HepG2 (cell line): ENCODE data around the gene CISD2. TPM values are rescaled to one million over a fixed set of nuclear protein-coding genes. Genes with fewer than 3 reads are reported as not detected.

ENCODE experiments used
- REPIN1 ChIP-seq: sonication (generic); formaldehyde crosslinking; IDR thresholded peaks from 2 replicates; pipeline ENCODE4 v1.8.0; 2022; ENCODE audit warnings: missing genetic modification reagents, low read depth, mild to moderate bottlenecking, borderline replicate concordance
- SIN3B ChIP-seq: fragments of 150-350 bp; IDR thresholded peaks from 2 replicates; pipeline ENCODE4 v1.6.1; 2014; ENCODE audit warnings: low read length
- SRSF1 ChIP-seq: fragments of 200-400 bp; formaldehyde crosslinking; optimal IDR thresholded peaks from 2 replicates; pipeline ENCODE3; 2017; ENCODE audit warnings: mild to moderate bottlenecking, low read depth, low read length, moderate library complexity
- THAP8 ChIP-seq: sonication (generic); formaldehyde crosslinking; IDR thresholded peaks from 2 replicates; pipeline ENCODE4 v1.5.1; 2020; ENCODE audit warnings: missing genetic modification reagents, mild to moderate bottlenecking, borderline replicate concordance
- ZBTB21 ChIP-seq: sonication (generic); formaldehyde crosslinking; IDR thresholded peaks from 2 replicates; pipeline ENCODE4 v1.4.0; 2020; ENCODE audit warnings: missing genetic modification reagents
- ZBTB7A ChIP-seq: sonication (generic); formaldehyde crosslinking; IDR thresholded peaks from 2 replicates; pipeline ENCODE4 v1.8.0; 2022; ENCODE audit warnings: mild to moderate bottlenecking, missing genetic modification reagents
- ZFP37 ChIP-seq: sonication (generic); formaldehyde crosslinking; IDR thresholded peaks from 2 replicates; pipeline ENCODE4 v1.4.0; 2020; ENCODE audit warnings: missing genetic modification reagents, borderline replicate concordance
- ZMYM2 ChIP-seq: sonication (generic); formaldehyde crosslinking; IDR thresholded peaks from 2 replicates; pipeline ENCODE4 v1.8.0; 2022; ENCODE audit warnings: mild to moderate bottlenecking, missing genetic modification reagents
- ZNF264 ChIP-seq: sonication (generic); formaldehyde crosslinking; IDR thresholded peaks from 2 replicates; pipeline ENCODE4 v1.4.0; 2020; ENCODE audit warnings: missing genetic modification reagents
- ZNF317 ChIP-seq: sonication (generic); formaldehyde crosslinking; IDR thresholded peaks from 2 replicates; pipeline ENCODE4 v1.5.0; 2020; ENCODE audit warnings: mild to moderate bottlenecking, missing genetic modification reagents
- ZNF350 ChIP-seq: sonication (generic); formaldehyde crosslinking; IDR thresholded peaks from 2 replicates; pipeline ENCODE4 v1.4.0; 2020; ENCODE audit warnings: mild to moderate bottlenecking, low read depth, missing genetic modification reagents, borderline replicate concordance
- ZNF780A ChIP-seq: sonication (generic); formaldehyde crosslinking; IDR thresholded peaks from 2 replicates; pipeline ENCODE4 v1.8.0; 2022; ENCODE audit warnings: mild to moderate bottlenecking, missing genetic modification reagents, moderate library complexity
- polyA plus RNA-seq, 8 experiments: library from polyadenylated mRNA; depleted of rRNA in 3 of 8; stranded (reverse) in 7 of 8; unstranded in 1 of 8; fragments of >200 nt; fragmentation: Illumina TruSeq in 4 of 8; extraction: Trizol in 4 of 8; gene quantifications; 2 replicates each; pipeline versions ENCODE4 v1.2.1 to v1.2.3, GENCODE V29; 2011 to 2016; ENCODE audit warnings: low read depth in 4 of 8, missing spikeins in 1 of 8, mixed read lengths in 1 of 8; ENCODE audit not compliant: insufficient read depth in 1 of 8
- total RNA-seq, 5 experiments: library from RNA; depleted of rRNA; stranded (reverse); fragments of >200 nt; fragmentation: Illumina TruSeq; extraction: Trizol; gene quantifications; 2 replicates each; pipeline ENCODE4 v1.2.3, GENCODE V29; 2016; ENCODE audit warnings: low read depth in 1 of 5
- TF ChIP-seq, protein P1 (sequence below): IDR thresholded peaks from 2 replicates; pipeline ENCODE4 v1.4.0; 2020; ENCODE audit warnings: mild to moderate bottlenecking, missing genetic modification reagents
- TF ChIP-seq, protein P2 (sequence below): sonication (generic); formaldehyde crosslinking; IDR thresholded peaks from 2 replicates; pipeline ENCODE4 v1.5.0; 2020; ENCODE audit warnings: mild to moderate bottlenecking, missing genetic modification reagents
- TF ChIP-seq, protein P3 (sequence below): sonication (generic); formaldehyde crosslinking; IDR thresholded peaks from 2 replicates; pipeline ENCODE4 v1.5.1; 2020; ENCODE audit warnings: mild to moderate bottlenecking, missing genetic modification reagents, borderline replicate concordance

The CISD2 gene
- total and polyA plus RNA-seq, 2 of the 13 experiments (the other 11 are each of a cell fraction or from before 2014, with no cell fraction given): 24.5 to 37.7 TPM

- TF ChIP-seq, protein P1, sequence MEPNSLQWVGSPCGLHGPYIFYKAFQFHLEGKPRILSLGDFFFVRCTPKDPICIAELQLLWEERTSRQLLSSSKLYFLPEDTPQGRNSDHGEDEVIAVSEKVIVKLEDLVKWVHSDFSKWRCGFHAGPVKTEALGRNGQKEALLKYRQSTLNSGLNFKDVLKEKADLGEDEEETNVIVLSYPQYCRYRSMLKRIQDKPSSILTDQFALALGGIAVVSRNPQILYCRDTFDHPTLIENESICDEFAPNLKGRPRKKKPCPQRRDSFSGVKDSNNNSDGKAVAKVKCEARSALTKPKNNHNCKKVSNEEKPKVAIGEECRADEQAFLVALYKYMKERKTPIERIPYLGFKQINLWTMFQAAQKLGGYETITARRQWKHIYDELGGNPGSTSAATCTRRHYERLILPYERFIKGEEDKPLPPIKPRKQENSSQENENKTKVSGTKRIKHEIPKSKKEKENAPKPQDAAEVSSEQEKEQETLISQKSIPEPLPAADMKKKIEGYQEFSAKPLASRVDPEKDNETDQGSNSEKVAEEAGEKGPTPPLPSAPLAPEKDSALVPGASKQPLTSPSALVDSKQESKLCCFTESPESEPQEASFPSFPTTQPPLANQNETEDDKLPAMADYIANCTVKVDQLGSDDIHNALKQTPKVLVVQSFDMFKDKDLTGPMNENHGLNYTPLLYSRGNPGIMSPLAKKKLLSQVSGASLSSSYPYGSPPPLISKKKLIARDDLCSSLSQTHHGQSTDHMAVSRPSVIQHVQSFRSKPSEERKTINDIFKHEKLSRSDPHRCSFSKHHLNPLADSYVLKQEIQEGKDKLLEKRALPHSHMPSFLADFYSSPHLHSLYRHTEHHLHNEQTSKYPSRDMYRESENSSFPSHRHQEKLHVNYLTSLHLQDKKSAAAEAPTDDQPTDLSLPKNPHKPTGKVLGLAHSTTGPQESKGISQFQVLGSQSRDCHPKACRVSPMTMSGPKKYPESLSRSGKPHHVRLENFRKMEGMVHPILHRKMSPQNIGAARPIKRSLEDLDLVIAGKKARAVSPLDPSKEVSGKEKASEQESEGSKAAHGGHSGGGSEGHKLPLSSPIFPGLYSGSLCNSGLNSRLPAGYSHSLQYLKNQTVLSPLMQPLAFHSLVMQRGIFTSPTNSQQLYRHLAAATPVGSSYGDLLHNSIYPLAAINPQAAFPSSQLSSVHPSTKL: peak; percentile 71
- TF ChIP-seq ZBTB7A (peak; percentile 20; the same call in 1 of the 2 replicates), ZNF264 (CRISPR knock-in tag) (no peak), ZBTB21 (no peak), ZNF780A (CRISPR knock-in tag) (peak; percentile 90), REPIN1 (CRISPR knock-in tag) (peak; percentile 91), ZNF317 (peak; percentile 38), SRSF1 (no peak), THAP8 (CRISPR knock-in tag) (peak; percentile 29; the same call in 1 of the 2 replicates), SIN3B (no peak), ZNF350 (CRISPR knock-in tag) (peak; percentile 72), ZFP37 (CRISPR knock-in tag) (peak; percentile 84; the same call in 1 of the 2 replicates), ZMYM2 (CRISPR knock-in tag) (0 out of 2 replicates have a peak, but pooled peaks have one; percentile 14)
- TF ChIP-seq, protein P2, sequence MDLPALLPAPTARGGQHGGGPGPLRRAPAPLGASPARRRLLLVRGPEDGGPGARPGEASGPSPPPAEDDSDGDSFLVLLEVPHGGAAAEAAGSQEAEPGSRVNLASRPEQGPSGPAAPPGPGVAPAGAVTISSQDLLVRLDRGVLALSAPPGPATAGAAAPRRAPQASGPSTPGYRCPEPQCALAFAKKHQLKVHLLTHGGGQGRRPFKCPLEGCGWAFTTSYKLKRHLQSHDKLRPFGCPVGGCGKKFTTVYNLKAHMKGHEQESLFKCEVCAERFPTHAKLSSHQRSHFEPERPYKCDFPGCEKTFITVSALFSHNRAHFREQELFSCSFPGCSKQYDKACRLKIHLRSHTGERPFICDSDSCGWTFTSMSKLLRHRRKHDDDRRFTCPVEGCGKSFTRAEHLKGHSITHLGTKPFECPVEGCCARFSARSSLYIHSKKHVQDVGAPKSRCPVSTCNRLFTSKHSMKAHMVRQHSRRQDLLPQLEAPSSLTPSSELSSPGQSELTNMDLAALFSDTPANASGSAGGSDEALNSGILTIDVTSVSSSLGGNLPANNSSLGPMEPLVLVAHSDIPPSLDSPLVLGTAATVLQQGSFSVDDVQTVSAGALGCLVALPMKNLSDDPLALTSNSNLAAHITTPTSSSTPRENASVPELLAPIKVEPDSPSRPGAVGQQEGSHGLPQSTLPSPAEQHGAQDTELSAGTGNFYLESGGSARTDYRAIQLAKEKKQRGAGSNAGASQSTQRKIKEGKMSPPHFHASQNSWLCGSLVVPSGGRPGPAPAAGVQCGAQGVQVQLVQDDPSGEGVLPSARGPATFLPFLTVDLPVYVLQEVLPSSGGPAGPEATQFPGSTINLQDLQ (CRISPR knock-in tag): 0 out of 2 replicates have a peak, but pooled peaks have one; percentile 65
- TF ChIP-seq, protein P3, sequence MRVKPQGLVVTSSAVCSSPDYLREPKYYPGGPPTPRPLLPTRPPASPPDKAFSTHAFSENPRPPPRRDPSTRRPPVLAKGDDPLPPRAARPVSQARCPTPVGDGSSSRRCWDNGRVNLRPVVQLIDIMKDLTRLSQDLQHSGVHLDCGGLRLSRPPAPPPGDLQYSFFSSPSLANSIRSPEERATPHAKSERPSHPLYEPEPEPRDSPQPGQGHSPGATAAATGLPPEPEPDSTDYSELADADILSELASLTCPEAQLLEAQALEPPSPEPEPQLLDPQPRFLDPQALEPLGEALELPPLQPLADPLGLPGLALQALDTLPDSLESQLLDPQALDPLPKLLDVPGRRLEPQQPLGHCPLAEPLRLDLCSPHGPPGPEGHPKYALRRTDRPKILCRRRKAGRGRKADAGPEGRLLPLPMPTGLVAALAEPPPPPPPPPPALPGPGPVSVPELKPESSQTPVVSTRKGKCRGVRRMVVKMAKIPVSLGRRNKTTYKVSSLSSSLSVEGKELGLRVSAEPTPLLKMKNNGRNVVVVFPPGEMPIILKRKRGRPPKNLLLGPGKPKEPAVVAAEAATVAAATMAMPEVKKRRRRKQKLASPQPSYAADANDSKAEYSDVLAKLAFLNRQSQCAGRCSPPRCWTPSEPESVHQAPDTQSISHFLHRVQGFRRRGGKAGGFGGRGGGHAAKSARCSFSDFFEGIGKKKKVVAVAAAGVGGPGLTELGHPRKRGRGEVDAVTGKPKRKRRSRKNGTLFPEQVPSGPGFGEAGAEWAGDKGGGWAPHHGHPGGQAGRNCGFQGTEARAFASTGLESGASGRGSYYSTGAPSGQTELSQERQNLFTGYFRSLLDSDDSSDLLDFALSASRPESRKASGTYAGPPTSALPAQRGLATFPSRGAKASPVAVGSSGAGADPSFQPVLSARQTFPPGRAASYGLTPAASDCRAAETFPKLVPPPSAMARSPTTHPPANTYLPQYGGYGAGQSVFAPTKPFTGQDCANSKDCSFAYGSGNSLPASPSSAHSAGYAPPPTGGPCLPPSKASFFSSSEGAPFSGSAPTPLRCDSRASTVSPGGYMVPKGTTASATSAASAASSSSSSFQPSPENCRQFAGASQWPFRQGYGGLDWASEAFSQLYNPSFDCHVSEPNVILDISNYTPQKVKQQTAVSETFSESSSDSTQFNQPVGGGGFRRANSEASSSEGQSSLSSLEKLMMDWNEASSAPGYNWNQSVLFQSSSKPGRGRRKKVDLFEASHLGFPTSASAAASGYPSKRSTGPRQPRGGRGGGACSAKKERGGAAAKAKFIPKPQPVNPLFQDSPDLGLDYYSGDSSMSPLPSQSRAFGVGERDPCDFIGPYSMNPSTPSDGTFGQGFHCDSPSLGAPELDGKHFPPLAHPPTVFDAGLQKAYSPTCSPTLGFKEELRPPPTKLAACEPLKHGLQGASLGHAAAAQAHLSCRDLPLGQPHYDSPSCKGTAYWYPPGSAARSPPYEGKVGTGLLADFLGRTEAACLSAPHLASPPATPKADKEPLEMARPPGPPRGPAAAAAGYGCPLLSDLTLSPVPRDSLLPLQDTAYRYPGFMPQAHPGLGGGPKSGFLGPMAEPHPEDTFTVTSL: no peak; the same call in 1 of the 2 replicates
Measured at GRCh38 chr4:102868781-102869568, at the start of gene CISD2 (continued).
